GM12801 (cell line): ENCODE results near the gene ZNF892.

Experiments used
- CTCF ChIP-seq: IDR thresholded peaks from one replicate; pipeline ENCODE4 v1.5.1; 2011; ENCODE audit warnings: control low read depth; ENCODE audit not compliant: insufficient read length; ENCODE audit errors: extremely low read depth

The ZNF892 gene

DNA sequence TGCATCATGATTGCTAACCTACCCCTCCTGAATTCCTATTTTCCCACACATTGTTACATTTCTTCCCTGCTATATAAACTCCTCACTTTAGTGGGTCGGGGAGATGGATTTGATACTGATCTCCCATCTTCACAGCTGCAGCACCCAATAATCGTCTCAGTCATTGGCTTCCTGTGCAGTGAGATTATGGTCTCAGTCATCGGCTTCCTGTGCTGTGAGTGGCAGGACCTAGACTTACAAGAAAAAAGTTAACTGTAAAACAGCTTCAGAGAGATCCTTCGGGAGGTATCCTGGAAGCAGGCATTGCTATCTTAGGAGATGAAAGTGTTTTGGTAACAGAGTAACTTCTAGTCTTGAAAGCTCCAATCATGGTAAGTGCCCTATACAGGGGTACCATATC lies 3.4 kb upstream of the ZNF892 start:
- no peak for TF ChIP-seq CTCF

- TF ChIP-seq CTCF, result no peak
Measured at GRCh38 chr2:95204396-95204795, 2.9 kb upstream of the ZNF892 start.

- no peak for TF ChIP-seq CTCF
Measured at GRCh38 chr2:95206096-95206495, 1.2 kb upstream of the ZNF892 start.

DNA sequence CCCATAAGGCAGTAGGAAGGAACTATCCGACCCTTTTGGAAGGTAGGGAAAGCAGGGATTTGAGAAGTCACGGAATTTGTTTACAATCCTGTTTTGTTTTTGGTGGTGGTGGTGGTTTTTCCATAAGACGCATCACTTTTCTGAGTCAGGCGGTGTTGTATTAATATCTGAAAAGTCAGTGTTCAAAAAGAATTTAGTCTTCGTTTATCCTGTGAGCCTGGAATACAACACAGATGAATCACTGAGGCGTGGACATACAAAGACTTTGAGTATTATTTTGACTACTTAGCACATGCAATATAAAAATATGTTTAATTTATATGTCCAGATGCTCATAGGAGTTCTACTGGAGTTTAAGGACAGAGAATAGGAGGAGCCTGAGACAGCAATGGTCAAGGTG lies 785 bp downstream of the ZNF892 start:
- no peak for TF ChIP-seq CTCF

- no peak for TF ChIP-seq CTCF
Measured at GRCh38 chr2:95215018-95215612, 7.8 kb downstream of the ZNF892 start.

DNA sequence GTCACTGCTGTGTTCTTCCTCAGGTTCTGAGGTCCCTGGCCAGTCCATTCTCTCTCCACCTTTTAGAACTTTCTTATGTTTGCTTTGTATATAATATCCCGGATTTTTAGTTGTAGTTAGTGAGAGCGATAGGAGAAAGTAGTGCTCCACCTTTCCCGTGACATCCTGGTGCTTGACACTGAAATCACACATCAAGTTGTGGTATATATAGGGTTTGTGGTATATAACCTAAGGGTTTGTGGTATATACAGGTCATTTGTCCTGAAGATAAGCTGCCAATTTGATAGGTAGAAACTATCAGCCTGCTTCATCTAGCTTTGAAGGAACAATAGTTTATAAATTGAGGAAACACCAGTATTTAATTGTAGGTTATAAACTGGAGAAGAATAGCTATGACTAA lies 13.1 kb downstream of the ZNF892 start:
- TF ChIP-seq CTCF, result no peak

DNA sequence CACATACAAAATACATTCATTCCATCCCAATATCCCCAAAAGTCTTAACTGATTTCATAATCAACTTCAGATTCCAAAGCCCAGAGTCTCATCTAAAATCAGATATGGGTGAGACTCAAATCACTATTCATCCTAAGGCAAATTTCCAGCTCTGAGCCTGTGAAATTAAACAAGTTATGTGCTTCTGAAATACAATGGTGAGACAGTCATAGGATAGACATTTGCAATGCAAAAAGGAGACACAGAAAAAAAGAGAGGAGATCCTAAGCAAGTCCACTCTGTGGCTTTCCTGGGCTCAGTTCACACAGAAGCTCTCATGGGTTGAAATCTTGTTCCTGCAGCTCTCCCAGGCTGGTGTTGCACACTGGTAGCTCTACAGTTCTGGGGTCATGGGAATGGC lies 18.3 kb downstream of the ZNF892 start:
- no peak for TF ChIP-seq CTCF
